Activated gamma-delta T cell treated with anti-CD3 and anti-CD28 coated beads, Interleukin-2, amount 50 U/mL, for 16 hours (primary cell): Measurements from ENCODE around the gene TSR2.
"Not testable (repeated sequence)": the region's sequence is repeated elsewhere in the genome, so short reads cannot be mapped to it uniquely, and the experiment has no call there.

Source experiments
- DNase-seq: peaks from one replicate; pipeline ENCODE4 v3.0.0-alpha.2; 2020; ENCODE audit warnings: low read depth

The TSR2 gene

DNA sequence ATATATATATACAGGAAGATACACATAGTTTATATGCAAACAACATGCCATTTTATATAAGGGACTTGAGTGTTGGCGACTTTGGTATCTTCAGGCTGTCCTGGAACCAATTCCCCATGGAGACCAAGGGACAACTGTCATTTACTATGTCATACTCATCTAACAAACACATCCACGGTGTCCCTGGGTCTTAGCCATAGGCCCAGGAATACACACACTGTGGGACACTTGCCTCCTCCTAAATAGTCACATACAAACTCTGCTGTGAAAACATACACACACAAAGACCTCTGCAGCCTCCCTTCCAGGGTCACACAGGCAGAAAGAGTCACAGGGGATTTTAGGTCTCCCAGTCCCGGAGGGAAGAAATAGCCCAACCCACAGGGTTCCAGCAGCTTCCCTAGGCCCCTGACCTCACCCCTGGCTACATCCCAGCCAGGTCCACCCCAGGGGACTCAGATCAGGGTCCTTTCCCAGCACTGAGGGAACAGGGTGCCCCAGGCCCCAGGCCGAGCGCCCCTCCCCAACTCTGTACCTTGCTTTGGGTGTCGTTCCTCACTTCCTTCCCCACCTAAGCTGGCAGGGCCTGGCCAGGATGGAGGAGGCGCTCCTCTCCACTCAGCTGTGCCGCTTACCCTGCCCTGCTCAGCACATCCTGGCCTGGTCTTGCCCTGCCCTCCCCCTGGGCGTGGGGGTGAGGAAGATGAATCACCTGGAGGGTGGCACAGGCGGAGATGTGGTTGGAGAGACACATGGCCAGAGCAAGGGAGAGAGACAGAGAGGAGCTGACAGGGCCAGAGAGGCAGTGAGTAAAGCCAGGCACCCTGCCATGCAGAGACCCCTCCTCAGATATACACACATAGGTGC is 34.0 kb downstream of the TSR2 start:
- no peak for DNase-seq

DNA sequence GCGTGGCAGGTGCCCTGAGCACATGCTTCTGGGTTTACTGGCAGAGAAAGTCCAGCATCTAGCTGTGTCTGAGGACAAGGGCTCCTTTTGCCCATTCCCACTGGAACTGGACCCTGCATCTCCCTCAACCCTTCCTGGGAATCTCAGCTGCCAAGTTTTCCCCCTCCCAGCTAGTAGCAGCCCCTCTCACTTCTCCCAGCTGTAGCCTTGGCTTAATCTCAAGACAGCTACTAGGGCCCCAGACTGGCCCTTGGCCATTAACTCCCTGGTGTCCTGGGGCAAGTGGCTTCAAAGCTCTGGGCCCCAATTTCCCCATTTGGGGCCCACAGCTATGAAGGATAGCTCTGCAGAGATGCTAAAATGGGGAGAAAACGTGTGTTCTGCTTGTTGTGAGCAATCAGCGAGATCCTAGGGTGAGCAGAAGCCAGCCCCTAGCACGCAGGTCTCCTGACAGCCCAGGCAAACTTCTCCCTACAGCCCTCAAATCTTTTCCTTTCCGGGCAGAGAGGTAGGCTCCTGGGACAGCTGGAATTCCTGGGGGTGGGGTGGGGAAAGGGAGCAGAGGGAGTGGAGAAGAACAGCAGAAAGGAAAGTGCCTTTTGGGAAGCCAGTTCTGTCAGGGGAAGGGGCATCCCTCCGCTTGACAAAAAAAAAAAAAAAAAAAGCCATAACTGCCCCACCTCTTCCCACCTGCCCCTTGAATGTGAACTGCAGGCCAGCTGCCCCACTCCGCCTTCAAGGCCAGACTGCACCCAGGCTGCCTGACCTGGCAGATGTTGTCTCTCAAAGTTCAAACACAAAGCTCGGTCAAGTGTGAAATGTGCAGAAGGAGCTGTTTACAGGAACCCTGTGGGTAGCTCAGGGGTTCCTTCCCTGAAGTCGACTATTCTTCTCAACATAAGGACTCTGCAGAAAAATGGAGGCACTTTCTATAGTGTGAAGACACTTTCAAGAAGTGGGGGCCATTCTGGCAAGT is 39.2 kb downstream of the TSR2 start:
- no peak for DNase-seq

GRCh38 chrX:54482839-54483593 is 42.8 kb downstream of the TSR2 start:
- no peak for DNase-seq

DNA sequence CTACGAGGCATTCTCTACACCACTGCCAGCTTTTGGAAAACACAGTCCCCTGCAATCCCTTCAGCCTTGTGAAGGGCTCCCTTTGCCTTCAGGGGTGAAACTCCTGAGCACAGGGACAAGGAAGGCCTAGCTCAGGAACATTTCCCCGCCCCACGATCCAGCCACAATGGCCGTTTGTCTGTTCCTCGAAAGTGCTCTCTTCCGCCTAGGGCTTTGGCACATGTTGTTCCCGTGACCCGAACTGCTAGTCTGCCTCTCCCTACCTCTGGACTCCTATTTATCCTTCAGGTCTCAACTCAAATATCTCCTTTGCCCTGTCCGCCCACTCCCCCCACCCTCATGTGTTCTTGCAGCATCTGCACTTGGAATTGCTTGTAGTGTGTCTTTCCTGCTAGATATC is 43.7 kb downstream of the TSR2 start:
- no peak for DNase-seq

DNA sequence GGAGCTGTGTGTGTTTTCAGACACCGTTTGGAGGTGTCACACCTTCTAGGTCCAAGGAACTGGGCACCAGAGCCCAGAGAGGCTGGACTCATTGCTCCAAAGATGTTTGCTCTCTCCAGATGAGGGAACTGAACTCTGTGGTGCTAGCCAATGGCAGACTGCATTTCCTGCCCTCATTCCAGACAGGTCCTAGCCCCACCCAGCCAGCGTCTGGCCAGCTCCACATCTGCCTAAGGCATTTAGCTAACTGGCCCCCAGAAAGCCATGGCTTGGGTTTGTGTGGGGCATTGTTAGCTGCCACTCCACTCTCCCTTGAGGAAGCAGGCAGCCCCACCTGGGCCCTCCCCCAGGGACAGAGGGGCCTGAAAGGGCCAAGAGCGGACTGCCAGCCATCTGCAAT is 44.5 kb downstream of the TSR2 start:
- DNase-seq, result no peak

GRCh38 chrX:54489819-54490218 is 49.6 kb downstream of the TSR2 start:
- DNase-seq, result not testable (repeated sequence)

- DNase-seq, result no peak
These were observed 52.1 kb downstream of the TSR2 start for GRCh38 chrX:54492340-54492739.

DNA sequence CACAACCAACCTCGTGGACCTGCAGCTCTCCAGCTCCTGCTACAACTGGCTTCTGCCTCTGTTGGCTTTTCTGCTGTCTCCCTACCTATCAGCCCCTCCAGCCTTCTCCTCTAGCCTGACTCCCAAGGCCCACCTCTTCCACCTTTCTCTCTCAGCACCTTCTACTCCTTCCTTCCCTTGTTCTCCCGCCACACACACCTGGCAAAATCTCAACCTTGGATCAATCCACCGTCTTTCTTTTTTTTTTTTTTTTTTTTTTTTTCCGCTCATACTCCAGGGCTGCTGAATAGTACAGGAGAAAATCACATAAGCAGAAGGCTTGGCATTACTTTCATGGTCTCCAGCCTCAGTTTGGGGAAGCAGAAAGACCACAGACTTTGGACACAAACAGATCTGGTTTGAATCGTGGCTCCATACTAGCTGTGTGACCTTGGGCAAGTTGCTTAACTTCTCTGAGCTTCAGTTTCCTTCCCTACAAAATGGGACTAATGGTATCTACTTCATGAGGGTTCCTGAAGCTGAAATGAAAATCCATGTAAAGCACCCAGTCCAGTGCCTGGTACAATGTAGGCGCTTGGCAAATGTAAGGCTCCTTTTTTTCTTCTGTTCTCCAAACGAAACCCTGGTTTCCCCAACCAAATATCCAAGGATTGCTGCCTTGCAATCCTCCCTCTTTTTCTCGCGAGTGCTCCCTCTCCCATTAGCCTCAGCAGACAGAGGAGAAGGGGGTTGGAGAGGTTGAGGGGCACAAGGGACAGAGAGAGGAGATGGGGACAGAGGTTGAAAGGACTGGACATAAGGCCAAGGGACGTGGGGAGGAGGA is 54.2 kb downstream of the TSR2 start:
- DNase-seq, result no peak
